ENCODE results near the gene QPCTL.

The QPCTL gene

DNA sequence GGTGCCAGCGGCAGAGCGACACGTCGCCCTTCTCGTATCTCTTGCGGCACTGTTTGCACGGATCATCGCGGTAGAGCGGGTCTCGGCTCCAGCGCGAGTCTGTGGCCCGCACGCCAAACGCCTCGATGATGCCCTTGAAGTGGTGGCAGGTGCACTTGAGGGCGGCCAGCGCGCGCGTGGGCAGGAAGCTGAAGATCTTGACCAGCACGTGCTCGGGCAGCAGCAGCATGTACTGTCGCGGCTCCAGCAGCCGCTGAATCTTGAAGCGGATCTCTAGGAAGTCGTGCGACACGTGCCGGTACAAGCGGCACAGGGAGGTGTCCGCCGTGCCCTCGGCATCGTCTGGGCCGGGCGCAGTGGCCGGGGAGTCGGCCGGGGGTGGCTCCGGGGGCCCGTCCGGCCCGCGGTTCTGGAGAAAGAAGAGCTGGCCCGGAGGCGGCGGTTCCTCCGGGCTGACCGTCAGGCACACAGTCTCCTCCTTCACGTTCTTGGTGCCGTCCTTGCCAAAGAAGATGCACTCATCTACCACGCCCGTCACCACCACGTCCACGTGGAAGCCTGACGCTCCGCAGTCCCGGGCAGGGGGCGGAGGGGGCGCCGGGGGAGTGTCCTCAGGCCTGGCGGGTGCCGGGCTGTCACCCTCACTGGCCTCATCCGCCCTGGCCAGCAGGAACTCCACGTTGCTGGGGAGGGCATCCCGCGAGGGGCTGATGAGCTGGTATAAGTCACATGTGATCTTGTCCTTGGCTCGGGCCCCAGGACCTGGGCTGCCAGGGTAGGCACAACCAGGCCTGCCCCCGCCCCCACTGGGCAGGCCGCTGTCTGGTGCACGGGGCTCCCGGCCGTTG, 19.6 kb downstream of the QPCTL start:
- TF ChIP-seq FOXP2 (optimal IDR thresholded peaks at IDR 0.05; ENCODE audit: borderline replicate concordance, extremely low read depth, extremely low read length, insufficient read depth), result no peak
- TF ChIP-seq, protein P1, sequence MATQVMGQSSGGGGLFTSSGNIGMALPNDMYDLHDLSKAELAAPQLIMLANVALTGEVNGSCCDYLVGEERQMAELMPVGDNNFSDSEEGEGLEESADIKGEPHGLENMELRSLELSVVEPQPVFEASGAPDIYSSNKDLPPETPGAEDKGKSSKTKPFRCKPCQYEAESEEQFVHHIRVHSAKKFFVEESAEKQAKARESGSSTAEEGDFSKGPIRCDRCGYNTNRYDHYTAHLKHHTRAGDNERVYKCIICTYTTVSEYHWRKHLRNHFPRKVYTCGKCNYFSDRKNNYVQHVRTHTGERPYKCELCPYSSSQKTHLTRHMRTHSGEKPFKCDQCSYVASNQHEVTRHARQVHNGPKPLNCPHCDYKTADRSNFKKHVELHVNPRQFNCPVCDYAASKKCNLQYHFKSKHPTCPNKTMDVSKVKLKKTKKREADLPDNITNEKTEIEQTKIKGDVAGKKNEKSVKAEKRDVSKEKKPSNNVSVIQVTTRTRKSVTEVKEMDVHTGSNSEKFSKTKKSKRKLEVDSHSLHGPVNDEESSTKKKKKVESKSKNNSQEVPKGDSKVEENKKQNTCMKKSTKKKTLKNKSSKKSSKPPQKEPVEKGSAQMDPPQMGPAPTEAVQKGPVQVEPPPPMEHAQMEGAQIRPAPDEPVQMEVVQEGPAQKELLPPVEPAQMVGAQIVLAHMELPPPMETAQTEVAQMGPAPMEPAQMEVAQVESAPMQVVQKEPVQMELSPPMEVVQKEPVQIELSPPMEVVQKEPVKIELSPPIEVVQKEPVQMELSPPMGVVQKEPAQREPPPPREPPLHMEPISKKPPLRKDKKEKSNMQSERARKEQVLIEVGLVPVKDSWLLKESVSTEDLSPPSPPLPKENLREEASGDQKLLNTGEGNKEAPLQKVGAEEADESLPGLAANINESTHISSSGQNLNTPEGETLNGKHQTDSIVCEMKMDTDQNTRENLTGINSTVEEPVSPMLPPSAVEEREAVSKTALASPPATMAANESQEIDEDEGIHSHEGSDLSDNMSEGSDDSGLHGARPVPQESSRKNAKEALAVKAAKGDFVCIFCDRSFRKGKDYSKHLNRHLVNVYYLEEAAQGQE (IDR thresholded peaks at IDR 0.05; ENCODE audit: insufficient read depth in 1 of 2, low read depth in 2 of 2, low read length in 2 of 2), result no peak
- TF ChIP-seq SIN3A (IDR thresholded peaks at IDR 0.05; ENCODE audit: borderline replicate concordance, insufficient read depth, low read length), result no peak
- no peak for TF ChIP-seq POLR2AphosphoS5 (IDR thresholded peaks at IDR 0.05; ENCODE audit: low read depth, low read length)
- no peak for TF ChIP-seq TAF1 (IDR thresholded peaks at IDR 0.05; ENCODE audit: borderline replicate concordance, insufficient read depth, low read length)

DNA sequence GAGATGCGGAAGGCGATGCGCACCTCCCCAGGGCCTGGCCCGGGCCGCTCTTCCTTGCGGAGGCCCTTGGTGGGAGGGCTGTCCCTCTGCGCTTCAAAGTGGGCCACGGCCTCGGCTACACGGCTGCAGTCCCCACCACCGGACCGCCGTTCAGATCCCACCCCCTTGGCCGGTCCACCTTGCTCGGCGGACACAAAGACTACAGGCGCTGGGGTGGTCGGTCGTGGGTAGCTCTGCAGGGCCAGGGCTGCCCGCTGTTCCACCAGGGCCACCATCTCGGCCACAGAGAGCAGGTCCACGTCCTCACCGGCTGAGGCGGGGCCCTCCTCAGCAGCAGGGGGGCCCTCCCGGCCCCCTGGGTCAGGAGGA, 20.2 kb downstream of the QPCTL start:
- TF ChIP-seq FOXP2 (optimal IDR thresholded peaks at IDR 0.05; ENCODE audit: borderline replicate concordance, extremely low read depth, extremely low read length, insufficient read depth), result no peak
- TF ChIP-seq, protein P1 (IDR thresholded peaks at IDR 0.05; ENCODE audit: insufficient read depth in 1 of 2, low read depth in 2 of 2, low read length in 2 of 2), result no peak
- no peak for TF ChIP-seq POLR2AphosphoS5 (IDR thresholded peaks at IDR 0.05; ENCODE audit: low read depth, low read length)
- TF ChIP-seq TAF1 (IDR thresholded peaks at IDR 0.05; ENCODE audit: borderline replicate concordance, insufficient read depth, low read length), result no peak
- no peak for TF ChIP-seq SIN3A (IDR thresholded peaks at IDR 0.05; ENCODE audit: borderline replicate concordance, insufficient read depth, low read length)

DNA sequence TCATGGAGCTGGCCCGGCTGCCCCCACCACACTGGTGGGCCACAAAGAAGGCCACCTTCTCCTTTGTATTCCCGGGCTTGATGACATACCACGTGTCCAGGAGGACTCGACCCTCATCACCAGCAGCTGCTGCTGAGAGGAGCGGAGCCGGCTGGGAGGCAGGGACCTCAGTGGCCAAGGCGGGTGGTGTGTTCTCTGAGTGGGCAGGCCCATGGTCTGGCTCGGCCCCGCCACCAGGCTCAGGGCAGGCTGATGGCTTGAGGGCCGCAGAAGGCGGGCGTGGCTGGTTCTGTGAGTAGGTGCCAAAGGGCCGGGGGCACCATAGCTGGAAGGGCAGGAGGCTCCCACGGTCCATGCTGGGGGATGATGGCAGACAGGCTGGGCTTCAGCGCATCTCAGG, 20.7 kb downstream of the QPCTL start:
- TF ChIP-seq SIN3A (IDR thresholded peaks at IDR 0.05; ENCODE audit: borderline replicate concordance, insufficient read depth, low read length) (no peak), FOXP2 (optimal IDR thresholded peaks at IDR 0.05; ENCODE audit: borderline replicate concordance, extremely low read depth, extremely low read length, insufficient read depth) (no peak), POLR2AphosphoS5 (IDR thresholded peaks at IDR 0.05; ENCODE audit: low read depth, low read length) (no peak), TAF1 (IDR thresholded peaks at IDR 0.05; ENCODE audit: borderline replicate concordance, insufficient read depth, low read length) (no peak)
- TF ChIP-seq, protein P1 (IDR thresholded peaks at IDR 0.05; ENCODE audit: insufficient read depth in 1 of 2, low read depth in 2 of 2, low read length in 2 of 2), result no peak

DNA sequence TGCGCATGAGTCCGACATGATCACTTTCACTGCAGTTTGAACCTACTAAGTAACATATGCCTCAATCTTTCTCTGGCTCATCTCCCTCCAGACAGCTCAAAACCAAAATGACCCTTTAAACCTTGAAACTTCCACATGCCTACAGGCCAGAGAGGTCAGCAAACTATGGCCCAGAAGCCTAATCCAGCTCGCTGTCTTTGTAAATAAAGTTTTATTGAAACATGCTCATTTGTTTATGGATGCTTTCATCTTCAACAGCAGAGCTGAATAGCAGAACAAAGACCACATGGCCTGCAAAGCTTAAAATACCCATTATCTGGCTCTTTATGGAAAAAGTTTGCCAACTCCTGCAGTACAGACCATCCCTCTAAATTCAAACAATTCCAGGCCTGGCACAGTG, 22.7 kb downstream of the QPCTL start:
- no peak for TF ChIP-seq POLR2AphosphoS5 (IDR thresholded peaks at IDR 0.05; ENCODE audit: low read depth, low read length)
- TF ChIP-seq FOXP2 (optimal IDR thresholded peaks at IDR 0.05; ENCODE audit: borderline replicate concordance, extremely low read depth, extremely low read length, insufficient read depth), result no peak
- no peak for TF ChIP-seq TAF1 (IDR thresholded peaks at IDR 0.05; ENCODE audit: borderline replicate concordance, insufficient read depth, low read length)
- no peak for TF ChIP-seq SIN3A (IDR thresholded peaks at IDR 0.05; ENCODE audit: borderline replicate concordance, insufficient read depth, low read length)
- TF ChIP-seq, protein P1 (IDR thresholded peaks at IDR 0.05; ENCODE audit: insufficient read depth in 1 of 2, low read depth in 2 of 2, low read length in 2 of 2), result no peak

All from PFSK-1 (cell line).